ENCODE data around the gene LLGL2.

LLGL2 gene

DNA sequence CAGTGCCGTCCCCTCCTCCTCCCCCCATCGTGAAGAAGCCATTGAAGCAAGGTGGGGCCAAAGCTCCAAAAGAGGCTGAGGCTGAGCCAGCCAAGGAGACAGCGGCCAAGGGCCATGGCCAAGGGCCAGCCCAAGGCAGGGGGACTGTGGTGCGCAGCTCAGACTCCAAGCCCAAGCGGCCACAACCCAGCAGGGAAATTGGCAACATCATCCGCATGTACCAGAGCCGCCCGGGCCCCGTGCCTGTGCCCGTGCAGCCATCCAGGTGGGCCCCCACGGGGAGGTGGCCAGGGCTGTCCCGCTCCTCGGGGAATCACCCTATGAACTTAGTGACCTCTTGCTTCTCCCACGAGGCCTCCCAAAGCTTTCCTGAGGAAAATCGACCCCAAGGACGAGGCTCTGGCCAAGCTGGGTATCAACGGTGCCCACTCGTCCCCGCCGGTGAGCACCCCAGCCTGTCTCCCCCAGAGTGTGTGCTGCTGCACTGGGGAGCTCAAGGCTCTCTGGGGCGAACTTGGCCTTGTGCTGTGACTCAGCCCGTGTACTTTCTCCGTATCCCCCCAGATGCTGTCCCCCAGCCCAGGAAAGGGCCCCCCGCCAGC lies 91.1 kb downstream of the LLGL2 start:
- no peak for DNase-seq

DNA sequence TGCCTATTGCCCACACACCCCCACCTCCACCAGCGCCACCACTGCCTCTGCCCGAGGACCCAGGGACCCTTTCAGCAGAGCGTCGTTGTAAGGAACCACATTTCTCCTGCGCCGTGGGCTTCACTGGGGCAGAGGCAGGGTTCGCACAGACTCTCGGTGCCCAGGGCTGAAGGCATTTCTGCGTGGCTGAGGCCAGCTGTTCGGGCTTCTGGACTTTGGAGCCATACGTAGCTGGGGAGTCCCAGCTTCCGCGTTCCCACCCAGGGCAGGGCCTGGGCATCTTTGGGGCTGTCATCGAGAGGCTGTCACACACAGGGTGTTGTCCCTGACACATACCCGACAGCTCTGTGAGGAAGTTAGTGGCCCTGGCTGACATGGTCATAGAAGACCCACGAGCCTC lies 91.7 kb downstream of the LLGL2 start:
- no peak for DNase-seq

GRCh38 chr17:75617675-75618074 lies 92.2 kb downstream of the LLGL2 start:
- no peak for DNase-seq

DNA sequence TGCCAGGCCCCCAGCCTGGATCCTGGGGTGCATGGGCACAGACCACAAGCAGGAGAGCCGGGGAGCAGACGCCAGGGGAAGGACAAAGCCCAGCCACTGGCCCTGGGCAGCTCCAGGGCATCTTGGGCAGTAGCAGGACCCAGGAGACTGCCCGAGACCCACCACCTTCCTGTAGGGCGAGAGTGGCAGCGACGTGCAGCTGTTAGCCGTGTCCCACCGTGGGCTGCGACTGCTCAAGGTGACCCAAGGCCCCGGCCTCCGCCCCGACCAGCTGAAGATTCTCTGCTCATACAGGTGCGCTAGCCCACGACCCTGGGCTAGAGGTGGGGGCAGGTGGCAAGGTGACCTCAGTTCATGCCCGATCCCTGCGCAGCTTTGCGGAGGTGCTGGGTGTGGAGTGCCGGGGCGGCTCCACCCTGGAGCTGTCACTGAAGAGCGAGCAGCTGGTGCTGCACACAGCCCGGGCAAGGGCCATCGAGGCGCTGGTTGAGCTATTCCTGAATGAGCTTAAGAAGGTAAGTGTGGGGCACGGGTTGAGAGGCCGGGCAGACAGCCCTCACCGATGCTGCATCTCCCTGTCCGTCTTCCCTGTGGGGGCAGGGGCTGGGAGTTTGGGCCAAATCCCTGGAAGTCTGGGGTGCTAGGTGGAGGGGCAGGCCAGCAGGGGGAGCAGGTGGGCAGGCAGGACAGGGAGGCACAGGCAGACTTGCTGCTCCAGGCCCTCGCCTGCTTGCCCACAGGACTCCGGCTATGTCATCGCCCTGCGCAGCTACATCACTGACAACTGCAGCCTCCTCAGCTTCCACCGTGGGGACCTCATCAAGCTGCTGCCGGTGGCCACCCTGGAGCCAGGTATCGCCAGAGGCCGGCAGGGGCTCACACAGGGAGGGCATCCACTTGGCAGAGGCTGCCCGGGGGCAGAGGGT lies 94.3 kb downstream of the LLGL2 start:
- peak; percentile 36 for DNase-seq

- DNase-seq, result no peak
Measured at GRCh38 chr17:75621489-75621888, 96.0 kb downstream of the LLGL2 start.

DNA sequence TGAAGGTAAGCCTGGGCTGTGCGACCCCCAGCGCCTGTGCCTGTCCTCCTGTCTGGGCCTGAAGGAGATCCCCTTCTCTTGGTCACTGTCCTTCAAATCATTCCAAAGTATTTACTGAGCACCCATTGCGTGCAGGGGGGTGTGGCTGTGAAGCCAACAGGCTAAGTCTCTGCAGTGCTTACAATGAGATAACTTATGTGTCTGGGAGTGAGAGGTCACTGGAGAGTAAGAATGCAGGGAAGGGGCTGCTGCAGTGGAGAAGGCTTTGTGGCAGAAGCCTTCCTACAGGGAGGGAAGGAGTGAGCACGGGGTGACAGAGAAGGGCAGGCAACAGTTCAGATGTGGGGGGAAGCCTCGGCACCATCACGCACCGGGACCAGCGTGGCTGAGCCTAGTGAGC lies 96.6 kb downstream of the LLGL2 start:
- DNase-seq, result no peak

GRCh38 chr17:75622771-75623273 lies 97.3 kb downstream of the LLGL2 start:
- no peak for DNase-seq

- DNase-seq, result no peak
Measured at GRCh38 chr17:75623386-75623785, 97.9 kb downstream of the LLGL2 start.

DNA sequence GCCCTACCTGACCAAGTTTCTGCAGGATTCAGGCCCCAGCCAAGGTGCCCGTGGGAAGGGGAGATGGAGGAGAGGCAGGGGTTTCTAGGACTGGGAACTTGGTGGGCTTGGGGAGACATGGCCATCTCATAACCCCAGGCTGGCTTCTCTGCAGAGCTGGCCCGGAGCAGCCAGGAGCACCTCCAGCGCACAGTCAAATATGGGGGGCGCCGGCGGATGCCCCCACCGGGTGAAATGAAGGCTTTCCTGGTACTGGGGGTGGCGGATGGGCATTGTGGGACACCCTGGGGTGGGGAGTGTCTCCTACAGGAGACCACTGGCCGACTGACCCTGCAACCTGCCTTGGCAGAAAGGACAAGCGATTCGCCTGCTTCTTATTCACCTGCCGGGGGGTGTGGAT lies 98.5 kb downstream of the LLGL2 start:
- no peak for DNase-seq

Data from hematopoietic multipotent progenitor cell treated with erythropoietin and hydrocortisone succinate and interleukin-3 and kit ligand, for 8 days (in vitro differentiated cells).